Endodermal cell (in vitro differentiated cells): ENCODE measurements around the gene DDX51. TPM values are rescaled to one million over a fixed set of nuclear protein-coding genes. Genes with fewer than 3 reads are reported as not detected.

Source experiments
- DNase-seq: peaks from one replicate; pipeline ENCODE4 v3.0.0-alpha.2; 2017
- H3K27ac ChIP-seq: 2 replicates; pipeline ENCODE4 v1.5.1; 2013; ENCODE audit warnings: mild to moderate bottlenecking, low read depth, low read length, moderate library complexity
- H3K27me3 ChIP-seq: 2 replicates; pipeline ENCODE4 v1.6.1; 2013; ENCODE audit warnings: mild to moderate bottlenecking, low read length, moderate library complexity; ENCODE audit not compliant: insufficient read depth, control insufficient read depth, poor library complexity, severe bottlenecking
- H3K36me3 ChIP-seq: 2 replicates; pipeline ENCODE4 v1.7.0; 2013; ENCODE audit warnings: mild to moderate bottlenecking, low read length, moderate library complexity; ENCODE audit not compliant: control insufficient read depth, insufficient read depth
- H3K4me1 ChIP-seq: one replicate; pipeline ENCODE4 v1.7.0; 2013; ENCODE audit warnings: low read length; ENCODE audit not compliant: control insufficient read depth, insufficient read depth
- H3K4me3 ChIP-seq: 2 replicates; pipeline ENCODE4 v1.5.1; 2013; ENCODE audit warnings: mild to moderate bottlenecking, low read length, moderate library complexity
- H3K9ac ChIP-seq: 2 replicates; pipeline ENCODE4 v1.6.1; 2013; ENCODE audit warnings: mild to moderate bottlenecking, low read length, moderate library complexity; ENCODE audit not compliant: poor library complexity, severe bottlenecking; ENCODE audit errors: extremely low read depth
- H3K9me3 ChIP-seq: 2 replicates; pipeline ENCODE4 v1.6.1; 2013; ENCODE audit warnings: mild to moderate bottlenecking, low read length, moderate library complexity; ENCODE audit not compliant: control insufficient read depth
- H3K27ac Mint-ChIP-seq: 2 replicates; pipeline ENCODE4 v1.8.0; 2020; ENCODE audit warnings: mixed read lengths
- H3K27me3 Mint-ChIP-seq: 2 replicates; pipeline ENCODE4 v1.8.0; 2021; ENCODE audit warnings: mild to moderate bottlenecking, mixed read lengths; ENCODE audit not compliant: insufficient read depth
- H3K36me3 Mint-ChIP-seq: 2 replicates; pipeline ENCODE4 v1.8.0; 2020; ENCODE audit warnings: low read depth, mixed read lengths
- H3K4me1 Mint-ChIP-seq: 2 replicates; pipeline ENCODE4 v1.8.0; 2020; ENCODE audit warnings: mixed read lengths
- H3K4me3 Mint-ChIP-seq: 2 replicates; pipeline ENCODE4 v1.8.0; 2020; ENCODE audit warnings: mild to moderate bottlenecking, moderate library complexity, mixed read lengths
- H3K9me3 Mint-ChIP-seq: 2 replicates; pipeline ENCODE4 v1.8.0; 2020; ENCODE audit warnings: mild to moderate bottlenecking, mixed read lengths
- CTCF ChIP-seq: fragments of 200-600 bp; sonication (generic); conservative IDR thresholded peaks from 2 replicates; pipeline ENCODE4 v1.5.0; 2021; ENCODE audit warnings: antibody characterized with exemption, mild to moderate bottlenecking
- WGBS, 2 experiments: methylation state at CpG; one replicate each; pipeline versions ENCODE4 v1.1.5 to v1.1.7; 2013; ENCODE audit warnings: missing lambda C conversion rate in 2 of 2, mixed read lengths in 1 of 2; ENCODE audit not compliant: insufficient coverage in 1 of 2, insufficient read length in 1 of 2; 5-methylcytosine and 5-hydroxymethylcytosine counted together
- total RNA-seq, 2 donors: library from RNA; stranded (reverse); fragmentation: NEBNext Ultra II Directional in 1 of 2; extraction: Animal tissue kit (Norgen Biotek cat#: 25700) in 1 of 2; gene quantifications; 2 replicates in 1 of 2; 3 replicates in 1 of 2; pipeline ENCODE4 v1.2.1, GENCODE V29; 2021

The DDX51 gene
- total RNA-seq, 2 donors from 2014 or later, result 31.5 to 33.8 TPM

GRCh38 chr12:132173135-132174014 is 29.3 kb upstream of the DDX51 start:
- Histone ChIP-seq H3K27me3 (no peaks in the 10 kb centered on the region), H3K9ac (no peak overlapping the region), H3K36me3 (no peaks in the 10 kb centered on the region), H3K4me1 (no peaks in the 10 kb centered on the region), H3K9me3 (no peaks in the 10 kb centered on the region), H3K27ac (no peak overlapping the region), H3K4me3 (no peak overlapping the region)
- no peaks in the 10 kb centered on the region for H3K9me3 Mint-ChIP-seq
- peaks cover 5% of the 10 kb centered on the region for H3K4me1 Mint-ChIP-seq
- no peaks in the 10 kb centered on the region for H3K36me3 Mint-ChIP-seq
- no peak for DNase-seq
- peaks cover 30% of the 10 kb centered on the region for H3K27me3 Mint-ChIP-seq
- H3K4me3 Mint-ChIP-seq, result no peak overlapping the region
- no peak for TF ChIP-seq CTCF
- no peak overlapping the region for H3K27ac Mint-ChIP-seq
- WGBS, 2 experiments, result 86 to 88% methylated on average over 22 to 35 of the region's 35 CpGs

- no peaks in the 10 kb centered on the region for H3K36me3 ChIP-seq
- TF ChIP-seq CTCF, result no peak
- H3K9me3 ChIP-seq, result no peaks in the 10 kb centered on the region
- no peak overlapping the region for H3K27ac ChIP-seq
- WGBS, 2 experiments, result 86 to 92% methylated on average over 8 to 15 of the region's 15 CpGs
- Mint-ChIP-seq H3K4me3 (no peak overlapping the region), H3K27ac (no peak overlapping the region), H3K36me3 (no peaks in the 10 kb centered on the region), H3K4me1 (peaks cover 5% of the 10 kb centered on the region), H3K27me3 (peaks cover 29% of the 10 kb centered on the region), H3K9me3 (no peaks in the 10 kb centered on the region)
- no peak overlapping the region for H3K9ac ChIP-seq
- no peaks in the 10 kb centered on the region for H3K27me3 ChIP-seq
- no peak for DNase-seq
- H3K4me3 ChIP-seq, result no peak overlapping the region
- H3K4me1 ChIP-seq, result no peaks in the 10 kb centered on the region
These were observed 28.5 kb upstream of the DDX51 start for GRCh38 chr12:132172619-132173018.

- no peak overlapping the region for H3K9ac ChIP-seq
- WGBS, 2 experiments, result 86 to 89% methylated on average over 8 to 28 of the region's 28 CpGs
- no peak for DNase-seq
- H3K27me3 ChIP-seq, result no peaks in the 10 kb centered on the region
- H3K27ac ChIP-seq, result no peak overlapping the region
- no peaks in the 10 kb centered on the region for H3K36me3 ChIP-seq
- Mint-ChIP-seq H3K27ac (no peak overlapping the region), H3K27me3 (peaks cover 32% of the 10 kb centered on the region), H3K4me1 (peaks cover 5% of the 10 kb centered on the region), H3K36me3 (no peaks in the 10 kb centered on the region), H3K4me3 (no peak overlapping the region), H3K9me3 (peaks cover 2% of the 10 kb centered on the region)
- no peak for TF ChIP-seq CTCF
- no peak overlapping the region for H3K4me3 ChIP-seq
- H3K9me3 ChIP-seq, result no peaks in the 10 kb centered on the region
- H3K4me1 ChIP-seq, result no peaks in the 10 kb centered on the region
These were observed 27.9 kb upstream of the DDX51 start for GRCh38 chr12:132171968-132172521.
